ENCODE measurements around the gene STX10.

DNA sequence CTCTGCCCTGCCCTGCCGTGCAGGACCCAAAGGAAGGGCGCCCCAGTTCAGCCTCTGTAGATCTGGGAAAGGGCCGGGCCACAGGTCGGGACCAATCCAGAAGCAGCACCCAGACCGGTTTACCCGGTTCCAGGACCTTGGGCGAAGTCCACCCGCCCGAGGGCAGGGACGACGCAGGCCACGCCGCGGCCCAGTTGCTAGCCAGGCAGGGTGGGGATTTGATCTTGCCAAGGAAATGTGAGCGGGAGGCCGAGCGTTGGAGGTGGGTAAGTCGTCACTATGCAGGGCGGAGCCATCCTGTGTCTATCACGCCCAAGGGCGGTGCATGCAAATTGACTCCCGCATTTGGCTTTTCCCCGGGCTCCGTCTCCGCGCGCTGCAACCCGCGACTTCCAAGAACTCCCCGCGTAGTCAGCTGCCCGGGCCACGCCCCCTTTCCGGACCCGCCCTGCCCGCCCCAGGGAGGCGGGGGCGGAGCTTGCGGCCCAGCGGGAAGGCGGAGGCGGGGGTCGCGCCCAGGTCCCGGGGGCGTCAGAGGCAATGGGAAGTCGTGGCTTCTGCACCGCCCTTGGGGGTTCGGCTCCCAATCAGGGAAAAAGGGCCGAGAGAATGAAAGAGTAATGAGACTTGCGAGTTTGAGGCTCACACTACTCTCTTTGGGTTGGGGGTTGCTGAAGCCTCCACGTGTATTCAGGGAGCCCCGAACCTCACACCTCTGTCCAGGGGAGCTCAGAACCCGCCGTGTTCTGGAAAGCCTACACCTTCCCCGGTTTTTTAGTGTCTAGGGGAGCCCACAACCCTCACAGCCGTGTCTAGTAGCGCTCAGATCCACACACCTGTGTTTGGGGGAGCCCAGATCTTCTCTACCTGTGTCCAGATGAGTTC is 12.8 kb upstream of the STX10 start:
- TF ChIP-seq, protein P1, sequence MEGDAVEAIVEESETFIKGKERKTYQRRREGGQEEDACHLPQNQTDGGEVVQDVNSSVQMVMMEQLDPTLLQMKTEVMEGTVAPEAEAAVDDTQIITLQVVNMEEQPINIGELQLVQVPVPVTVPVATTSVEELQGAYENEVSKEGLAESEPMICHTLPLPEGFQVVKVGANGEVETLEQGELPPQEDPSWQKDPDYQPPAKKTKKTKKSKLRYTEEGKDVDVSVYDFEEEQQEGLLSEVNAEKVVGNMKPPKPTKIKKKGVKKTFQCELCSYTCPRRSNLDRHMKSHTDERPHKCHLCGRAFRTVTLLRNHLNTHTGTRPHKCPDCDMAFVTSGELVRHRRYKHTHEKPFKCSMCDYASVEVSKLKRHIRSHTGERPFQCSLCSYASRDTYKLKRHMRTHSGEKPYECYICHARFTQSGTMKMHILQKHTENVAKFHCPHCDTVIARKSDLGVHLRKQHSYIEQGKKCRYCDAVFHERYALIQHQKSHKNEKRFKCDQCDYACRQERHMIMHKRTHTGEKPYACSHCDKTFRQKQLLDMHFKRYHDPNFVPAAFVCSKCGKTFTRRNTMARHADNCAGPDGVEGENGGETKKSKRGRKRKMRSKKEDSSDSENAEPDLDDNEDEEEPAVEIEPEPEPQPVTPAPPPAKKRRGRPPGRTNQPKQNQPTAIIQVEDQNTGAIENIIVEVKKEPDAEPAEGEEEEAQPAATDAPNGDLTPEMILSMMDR (IDR thresholded peaks at IDR 0.05): no peak
- TF ChIP-seq, protein P2, sequence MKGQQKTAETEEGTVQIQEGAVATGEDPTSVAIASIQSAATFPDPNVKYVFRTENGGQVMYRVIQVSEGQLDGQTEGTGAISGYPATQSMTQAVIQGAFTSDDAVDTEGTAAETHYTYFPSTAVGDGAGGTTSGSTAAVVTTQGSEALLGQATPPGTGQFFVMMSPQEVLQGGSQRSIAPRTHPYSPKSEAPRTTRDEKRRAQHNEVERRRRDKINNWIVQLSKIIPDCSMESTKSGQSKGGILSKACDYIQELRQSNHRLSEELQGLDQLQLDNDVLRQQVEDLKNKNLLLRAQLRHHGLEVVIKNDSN (IDR thresholded peaks at IDR 0.05; ENCODE audit: borderline replicate concordance, low read depth): peak; percentile 54
- no peak for TF ChIP-seq RFX5 (IDR thresholded peaks at IDR 0.05; ENCODE audit: low read length)
- TF ChIP-seq, protein P3, sequence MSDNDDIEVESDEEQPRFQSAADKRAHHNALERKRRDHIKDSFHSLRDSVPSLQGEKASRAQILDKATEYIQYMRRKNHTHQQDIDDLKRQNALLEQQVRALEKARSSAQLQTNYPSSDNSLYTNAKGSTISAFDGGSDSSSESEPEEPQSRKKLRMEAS (IDR thresholded peaks at IDR 0.05; ENCODE audit: low read depth): peak; percentile 59; the same call in 1 of the 2 replicates
- TF ChIP-seq YY1 (IDR thresholded peaks at IDR 0.05; ENCODE audit: low read depth): no peak
- TF ChIP-seq, protein P4, sequence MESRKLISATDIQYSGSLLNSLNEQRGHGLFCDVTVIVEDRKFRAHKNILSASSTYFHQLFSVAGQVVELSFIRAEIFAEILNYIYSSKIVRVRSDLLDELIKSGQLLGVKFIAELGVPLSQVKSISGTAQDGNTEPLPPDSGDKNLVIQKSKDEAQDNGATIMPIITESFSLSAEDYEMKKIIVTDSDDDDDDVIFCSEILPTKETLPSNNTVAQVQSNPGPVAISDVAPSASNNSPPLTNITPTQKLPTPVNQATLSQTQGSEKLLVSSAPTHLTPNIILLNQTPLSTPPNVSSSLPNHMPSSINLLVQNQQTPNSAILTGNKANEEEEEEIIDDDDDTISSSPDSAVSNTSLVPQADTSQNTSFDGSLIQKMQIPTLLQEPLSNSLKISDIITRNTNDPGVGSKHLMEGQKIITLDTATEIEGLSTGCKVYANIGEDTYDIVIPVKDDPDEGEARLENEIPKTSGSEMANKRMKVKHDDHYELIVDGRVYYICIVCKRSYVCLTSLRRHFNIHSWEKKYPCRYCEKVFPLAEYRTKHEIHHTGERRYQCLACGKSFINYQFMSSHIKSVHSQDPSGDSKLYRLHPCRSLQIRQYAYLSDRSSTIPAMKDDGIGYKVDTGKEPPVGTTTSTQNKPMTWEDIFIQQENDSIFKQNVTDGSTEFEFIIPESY (IDR thresholded peaks at IDR 0.05; ENCODE audit: borderline replicate concordance, low read depth): no peak
- no peak for TF ChIP-seq FOXM1 (IDR thresholded peaks at IDR 0.05; ENCODE audit: low read depth)
- TF ChIP-seq EP300 (IDR thresholded peaks at IDR 0.05; ENCODE audit: borderline replicate concordance in 1 of 2, low read depth in 1 of 2, low read length in 1 of 2): no peak
- TF ChIP-seq TAF1 (IDR thresholded peaks at IDR 0.05; ENCODE audit: borderline replicate concordance, low read depth, low read length): no peak
